ENCODE data around the gene JAKMIP2. TPM values are rescaled to one million over a fixed set of nuclear protein-coding genes. Genes with fewer than 3 reads are reported as not detected.

JAKMIP2 gene
- total RNA-seq, 4 donors from 2014 or later, result 2.1 TPM; not detected in 2

DNA sequence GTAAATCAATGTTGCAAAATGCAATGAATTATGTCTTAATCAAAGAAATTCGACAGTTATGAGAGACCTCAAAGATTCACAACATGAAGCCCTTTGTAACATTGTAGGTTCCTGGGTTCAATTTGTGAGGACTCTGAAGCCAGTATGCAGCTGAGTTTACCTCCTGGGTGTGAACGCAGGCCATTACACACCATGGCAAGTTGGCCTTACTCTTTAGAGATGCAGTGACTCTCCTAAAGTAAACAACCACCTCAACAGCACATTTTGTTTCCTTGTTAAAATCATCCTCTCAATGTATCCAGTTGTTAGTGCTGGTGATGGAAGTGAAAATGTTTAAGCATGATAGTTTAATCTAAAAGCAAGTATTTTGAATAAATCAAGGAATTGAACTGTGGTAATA is 73.8 kb downstream of the JAKMIP2 start:
- Histone ChIP-seq H3K27ac (no peak overlapping the region), H3K4me1 (no peaks in the 10 kb centered on the region), H3K9me3 (no peaks in the 10 kb centered on the region), H3K4me3 (no peak overlapping the region), H3K27me3 (no peaks in the 10 kb centered on the region), H3K36me3 (no peaks in the 10 kb centered on the region)
- TF ChIP-seq POLR2A (IDR thresholded peaks at IDR 0.05) (no peak), CTCF (IDR thresholded peaks at IDR 0.05) (no peak)
- DNase-seq, result no peak

DNA sequence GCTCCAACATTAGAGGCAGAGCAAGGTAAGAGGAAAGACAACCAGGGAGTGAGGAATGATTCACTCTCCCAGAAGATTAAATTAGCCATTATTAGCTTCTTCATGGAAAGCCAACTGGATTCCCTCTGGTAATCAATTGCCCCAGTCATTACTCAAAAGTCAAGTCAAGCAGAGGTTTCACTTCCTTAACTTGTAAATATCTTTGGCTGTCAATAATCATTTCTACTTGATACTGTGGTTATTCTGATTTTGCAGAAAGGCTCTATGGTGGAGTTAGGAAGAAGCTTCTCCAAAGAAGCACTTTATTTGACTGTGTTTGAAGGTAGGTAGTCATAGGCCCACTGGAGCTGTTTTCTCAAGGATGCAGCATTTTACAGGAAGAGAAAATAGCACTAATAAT is 78.0 kb downstream of the JAKMIP2 start:
- Histone ChIP-seq H3K27ac (no peak overlapping the region), H3K4me1 (no peaks in the 10 kb centered on the region), H3K36me3 (no peaks in the 10 kb centered on the region), H3K4me3 (no peak overlapping the region), H3K9me3 (no peaks in the 10 kb centered on the region), H3K27me3 (no peaks in the 10 kb centered on the region)
- DNase-seq, result no peak
- no peak for TF ChIP-seq CTCF (IDR thresholded peaks at IDR 0.05)
- no peak for TF ChIP-seq POLR2A (IDR thresholded peaks at IDR 0.05)

DNA sequence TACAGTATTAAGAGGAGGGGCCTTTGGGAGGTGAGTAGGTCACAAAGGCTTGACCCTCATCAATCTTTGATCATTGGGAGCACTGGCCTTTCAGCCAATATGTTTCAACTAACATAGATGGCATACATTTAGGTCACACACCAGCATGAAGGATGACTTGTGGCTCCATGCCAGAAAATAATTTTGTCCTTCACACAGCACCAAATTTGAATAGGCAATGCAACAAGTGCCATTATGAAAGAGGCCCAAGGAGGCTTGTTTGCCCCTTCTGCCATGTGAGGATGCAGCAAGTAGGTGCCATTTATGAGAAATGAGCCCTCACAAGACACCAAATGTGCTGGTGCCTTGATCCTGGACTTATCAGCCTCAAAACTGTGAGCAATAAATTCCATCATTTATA is 81.1 kb downstream of the JAKMIP2 start:
- Histone ChIP-seq H3K27ac (no peak overlapping the region), H3K9me3 (peaks cover 0 to 3% (median 0%) of the 10 kb centered on the region in 4 donors), H3K4me1 (no peaks in the 10 kb centered on the region), H3K27me3 (no peaks in the 10 kb centered on the region), H3K4me3 (no peak overlapping the region), H3K36me3 (no peaks in the 10 kb centered on the region)
- no peak for TF ChIP-seq CTCF (IDR thresholded peaks at IDR 0.05)
- TF ChIP-seq POLR2A (IDR thresholded peaks at IDR 0.05), result no peak
- no peak for DNase-seq

DNA sequence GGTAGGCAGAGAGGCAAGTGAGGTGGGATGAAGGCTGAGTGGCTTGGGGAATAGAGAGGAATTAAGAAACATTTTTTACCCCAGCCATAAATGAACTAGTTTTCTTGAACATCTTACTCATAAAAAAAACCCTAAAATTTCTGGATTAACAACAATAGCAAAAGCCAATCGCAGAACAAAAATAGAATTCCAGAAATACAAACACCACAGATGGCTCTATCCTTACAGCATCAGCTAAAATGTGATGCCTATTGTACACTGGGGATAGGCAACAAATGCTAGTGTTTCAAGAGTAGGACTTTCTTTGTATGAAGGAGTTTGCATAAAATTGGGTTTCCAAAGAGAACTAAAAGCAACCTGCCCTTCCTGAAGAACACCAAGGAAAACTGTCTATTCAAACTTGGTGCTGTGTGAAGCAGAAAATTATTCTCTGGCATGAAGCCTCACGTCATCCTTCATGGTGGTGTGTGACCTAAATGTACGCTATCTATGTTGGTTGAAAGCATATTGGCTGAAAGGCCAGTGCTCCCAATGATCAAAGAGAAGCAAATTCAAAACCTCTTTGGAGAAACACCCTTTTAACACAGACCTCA is 82.9 kb downstream of the JAKMIP2 start:
- H3K9me3 ChIP-seq, result peaks cover 0 to 3% (median 0%) of the 10 kb centered on the region in 4 donors
- no peak for DNase-seq
- H3K27ac ChIP-seq, result no peak overlapping the region
- no peaks in the 10 kb centered on the region for H3K4me1 ChIP-seq
- no peak overlapping the region for H3K4me3 ChIP-seq
- H3K36me3 ChIP-seq, result no peaks in the 10 kb centered on the region
- H3K27me3 ChIP-seq, result no peaks in the 10 kb centered on the region
- TF ChIP-seq CTCF (IDR thresholded peaks at IDR 0.05) (no peak), POLR2A (IDR thresholded peaks at IDR 0.05) (no peak)

DNA sequence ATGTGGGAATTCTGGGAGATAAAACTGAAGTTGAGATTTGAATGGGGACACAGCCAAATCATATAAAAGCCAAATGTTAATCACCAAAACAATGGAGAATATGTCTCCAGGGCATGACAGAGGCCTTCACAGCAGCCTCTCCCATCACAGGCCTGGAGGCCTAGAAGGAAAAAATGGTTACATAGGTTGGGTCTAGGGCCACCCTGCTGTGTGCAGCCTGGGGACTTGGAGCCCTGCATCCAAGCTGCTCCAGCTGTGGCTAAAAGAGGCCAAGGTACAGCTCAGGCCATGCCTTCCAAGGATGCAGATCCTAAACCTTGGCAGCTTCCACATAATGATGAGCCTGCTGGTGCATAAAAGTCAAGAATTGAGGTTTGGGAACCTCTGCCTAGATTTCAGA is 85.1 kb downstream of the JAKMIP2 start:
- Histone ChIP-seq H3K4me1 (no peaks in the 10 kb centered on the region), H3K27me3 (no peaks in the 10 kb centered on the region), H3K36me3 (no peaks in the 10 kb centered on the region), H3K4me3 (no peak overlapping the region), H3K27ac (no peak overlapping the region), H3K9me3 (peaks cover 0 to 3% (median 0%) of the 10 kb centered on the region in 4 donors)
- TF ChIP-seq POLR2A (IDR thresholded peaks at IDR 0.05) (no peak), CTCF (IDR thresholded peaks at IDR 0.05) (no peak)
- DNase-seq, result no peak

GRCh38 chr5:147694772-147695171 is 87.8 kb downstream of the JAKMIP2 start:
- no peak for DNase-seq
- no peaks in the 10 kb centered on the region for H3K4me1 ChIP-seq
- peaks cover 0 to 3% (median 0%) of the 10 kb centered on the region in 4 donors for H3K9me3 ChIP-seq
- no peak overlapping the region for H3K27ac ChIP-seq
- no peak overlapping the region for H3K4me3 ChIP-seq
- TF ChIP-seq POLR2A (IDR thresholded peaks at IDR 0.05) (no peak), CTCF (IDR thresholded peaks at IDR 0.05) (no peak)
- no peaks in the 10 kb centered on the region for H3K36me3 ChIP-seq
- no peaks in the 10 kb centered on the region for H3K27me3 ChIP-seq

All from Peyer's patch (tissue), 4 donors.